COR-L47 (cell line): Measurements from ENCODE around the gene ZNF605.
"Not testable (repeated sequence)": the region's sequence is repeated elsewhere in the genome, so short reads cannot be mapped to it uniquely, and the experiment has no call there.

Experiments used
- DNase-seq: peaks from one replicate; lab custom pipeline; 2025; lab: John Stamatoyannopoulos, UW

The ZNF605 gene

DNA sequence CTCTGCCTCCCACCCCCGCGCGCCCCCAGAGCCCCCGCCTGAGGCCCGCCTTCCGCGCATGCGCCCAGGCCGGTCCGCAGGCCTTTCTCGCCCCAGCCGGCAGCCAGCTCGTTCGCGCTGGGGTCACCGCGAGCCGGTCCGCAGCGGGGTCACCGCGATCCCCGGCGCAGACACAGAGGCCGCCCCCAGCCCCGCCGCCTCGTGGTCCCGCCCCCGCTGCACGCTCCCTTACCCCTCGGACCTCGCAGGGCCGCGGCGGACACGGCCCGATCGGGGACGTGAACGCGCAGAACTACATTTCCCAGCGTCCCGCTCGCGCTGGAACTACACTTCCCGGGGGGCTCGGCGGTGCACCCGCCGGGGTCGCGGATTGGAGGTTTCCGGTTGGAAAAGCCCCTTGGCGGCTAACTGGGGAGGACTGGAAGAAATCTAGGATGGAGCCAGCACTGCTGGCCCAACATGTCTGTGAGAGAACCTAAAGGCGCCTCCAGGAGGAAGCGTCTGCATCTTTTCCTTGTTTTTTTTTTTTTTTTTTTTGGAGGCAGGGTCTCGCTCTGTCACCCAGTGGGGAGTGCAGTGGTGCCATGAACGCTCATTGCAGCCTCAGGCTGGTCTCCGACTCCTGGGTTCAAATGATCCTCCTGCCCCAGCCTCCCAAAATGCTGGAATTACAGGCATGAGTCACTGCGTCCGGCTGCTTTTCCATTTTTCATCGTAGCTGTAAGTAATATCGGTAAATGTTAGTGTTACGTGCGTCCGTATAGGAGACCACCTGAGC, at the start of gene ZNF605:
Gene ZNF605, minus strand, starts transcription at position 296 of the 778 bp plus-strand sequence. CDS start 10,671 bp downstream, outside the sequence.
- peak; percentile 86 for DNase-seq

DNA sequence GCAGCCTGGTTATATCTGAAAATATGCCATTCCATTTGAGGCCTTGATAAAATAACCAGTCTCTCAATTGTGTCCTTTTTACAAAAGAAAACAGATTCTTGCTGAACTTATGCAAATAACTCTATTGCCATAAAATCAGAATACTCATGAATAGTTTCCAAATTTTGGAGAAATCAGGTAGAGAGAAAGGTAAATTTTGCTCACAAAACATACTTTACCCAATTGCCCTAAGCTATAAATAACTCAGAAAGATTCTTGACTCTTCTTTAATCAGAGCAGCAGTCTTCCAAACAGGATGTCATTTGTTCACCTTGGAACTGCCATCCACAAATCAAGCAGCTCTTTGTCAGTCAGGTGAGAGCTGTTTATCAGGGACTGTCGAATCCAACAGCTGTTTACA, 42.6 kb upstream of the ZNF605 start:
- DNase-seq, result no peak

DNA sequence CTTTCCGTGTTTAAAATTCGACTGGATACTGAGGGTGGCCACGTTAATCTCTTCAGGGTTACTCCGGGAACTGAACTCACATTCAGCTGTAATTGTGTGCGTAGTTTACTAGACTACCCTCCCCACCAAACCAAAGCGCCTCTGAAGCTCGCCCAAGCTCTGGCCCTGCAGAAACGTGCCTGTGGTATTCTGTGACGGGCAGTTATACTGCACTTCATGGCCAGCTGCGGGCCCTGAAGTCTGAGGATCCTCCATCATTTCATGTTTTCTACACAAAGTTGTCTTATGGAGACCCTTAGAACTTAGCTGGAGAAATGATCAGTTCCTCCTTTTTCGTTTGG, 30.7 kb upstream of the ZNF605 start:
- no peak for DNase-seq

DNA sequence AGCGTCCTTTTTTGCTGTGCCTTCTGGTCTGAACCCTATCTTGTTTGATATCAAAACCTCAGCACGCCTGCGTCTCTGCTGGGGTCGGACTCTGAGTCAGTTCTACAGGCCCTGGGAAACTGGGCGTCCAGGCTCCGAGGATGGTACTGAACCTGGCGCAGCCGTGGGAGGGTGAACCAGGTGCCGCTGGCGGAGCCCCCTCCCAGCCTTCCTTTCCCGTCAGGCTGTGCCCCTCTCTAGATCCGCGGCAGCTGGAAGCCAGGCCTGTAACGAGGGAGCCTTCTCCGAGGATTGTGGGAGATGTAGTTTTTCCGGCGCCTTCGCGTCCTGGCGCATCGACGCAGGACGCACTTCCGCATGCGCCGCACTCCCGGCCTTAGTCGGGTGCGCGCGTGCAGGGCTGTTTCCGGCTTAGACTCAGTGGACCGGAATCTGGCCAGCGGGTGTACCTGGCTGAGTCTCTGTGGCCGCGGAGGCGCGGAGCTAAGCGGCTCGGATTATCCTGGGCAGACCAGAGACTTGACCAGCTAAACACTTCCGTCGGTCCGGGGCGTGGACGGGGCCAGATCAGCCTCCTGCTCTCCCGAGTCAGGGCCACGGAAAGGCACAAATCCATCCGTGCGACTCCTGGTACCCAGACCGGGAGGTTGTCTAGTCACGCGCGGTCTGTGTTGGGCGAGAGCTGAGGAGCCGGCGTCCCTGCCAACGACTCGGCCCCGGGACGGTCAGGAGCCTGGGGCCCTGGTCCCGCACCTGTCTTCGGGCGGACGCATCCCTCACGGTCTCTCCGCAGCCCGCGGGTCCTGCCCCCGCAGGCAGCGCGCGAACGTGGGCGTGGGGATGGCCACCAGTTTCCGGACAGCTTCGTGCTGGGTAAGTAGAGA, 30.1 kb upstream of the ZNF605 start, which contains the start of gene ZNF26:
Gene ZNF26, plus strand, starts transcription at position 367 of the 884 bp plus-strand sequence. Its CDS starts 474 bp downstream, at position 841.
- DNase-seq, result peak; percentile 93

DNA sequence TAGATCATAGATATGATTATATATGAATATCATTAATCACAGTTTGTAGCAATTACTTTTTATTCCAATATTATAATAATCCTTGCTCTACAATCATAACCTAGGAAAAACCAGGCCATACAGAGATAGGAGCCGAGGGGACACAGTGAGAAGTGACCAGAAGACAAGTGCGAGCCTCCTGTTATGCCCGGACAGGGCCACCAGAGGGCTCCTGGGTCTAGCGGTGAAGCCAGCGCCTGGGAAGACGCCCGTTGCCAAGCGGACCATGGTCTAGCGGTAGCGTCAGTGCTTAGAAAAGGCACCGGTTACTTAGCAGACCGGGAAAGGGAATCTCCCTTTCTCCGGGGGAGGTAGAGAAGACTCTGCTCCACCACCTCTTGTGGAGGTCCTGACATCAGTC, 20.8 kb upstream of the ZNF605 start:
- DNase-seq, result not testable (repeated sequence)

DNA sequence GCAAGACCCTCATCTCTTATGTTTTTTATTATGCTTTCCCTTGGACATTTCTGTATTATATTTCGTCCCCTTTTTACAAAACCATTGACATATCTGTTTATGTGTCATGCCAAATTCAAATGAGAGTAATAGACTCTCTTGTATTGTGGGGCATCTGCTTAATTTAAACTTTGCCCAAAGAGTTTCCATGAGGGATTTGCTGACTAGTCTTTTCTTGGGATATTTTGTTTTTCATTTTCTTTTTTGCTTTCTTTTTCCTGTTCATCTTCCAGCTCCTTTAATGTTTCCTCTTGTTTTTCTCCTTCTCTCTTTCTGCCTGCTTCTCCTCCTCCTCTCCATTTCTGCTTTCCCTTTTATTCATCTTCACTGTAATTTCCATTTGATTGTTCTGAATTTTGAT, 16.3 kb upstream of the ZNF605 start:
- no peak for DNase-seq

DNA sequence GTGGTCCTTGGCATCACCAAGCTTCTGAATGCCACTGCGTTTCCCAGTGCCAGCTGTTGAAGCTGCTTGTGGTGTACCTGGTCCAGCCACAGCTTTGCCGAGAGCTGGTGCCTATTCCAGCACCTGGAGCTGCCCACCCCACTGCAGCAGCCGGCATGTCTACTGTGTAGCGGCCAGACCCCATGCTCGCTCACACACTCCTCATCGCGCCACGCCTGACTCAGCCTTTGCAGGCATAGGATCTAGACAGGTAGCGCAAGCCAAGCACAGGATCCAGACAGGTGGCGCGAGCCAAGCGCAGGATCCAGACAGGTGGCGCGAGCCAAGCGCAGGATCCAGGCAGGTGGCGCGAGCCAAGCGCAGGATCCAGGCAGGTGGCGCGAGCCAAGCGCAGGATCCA, 11.6 kb upstream of the ZNF605 start:
- DNase-seq, result no peak

DNA sequence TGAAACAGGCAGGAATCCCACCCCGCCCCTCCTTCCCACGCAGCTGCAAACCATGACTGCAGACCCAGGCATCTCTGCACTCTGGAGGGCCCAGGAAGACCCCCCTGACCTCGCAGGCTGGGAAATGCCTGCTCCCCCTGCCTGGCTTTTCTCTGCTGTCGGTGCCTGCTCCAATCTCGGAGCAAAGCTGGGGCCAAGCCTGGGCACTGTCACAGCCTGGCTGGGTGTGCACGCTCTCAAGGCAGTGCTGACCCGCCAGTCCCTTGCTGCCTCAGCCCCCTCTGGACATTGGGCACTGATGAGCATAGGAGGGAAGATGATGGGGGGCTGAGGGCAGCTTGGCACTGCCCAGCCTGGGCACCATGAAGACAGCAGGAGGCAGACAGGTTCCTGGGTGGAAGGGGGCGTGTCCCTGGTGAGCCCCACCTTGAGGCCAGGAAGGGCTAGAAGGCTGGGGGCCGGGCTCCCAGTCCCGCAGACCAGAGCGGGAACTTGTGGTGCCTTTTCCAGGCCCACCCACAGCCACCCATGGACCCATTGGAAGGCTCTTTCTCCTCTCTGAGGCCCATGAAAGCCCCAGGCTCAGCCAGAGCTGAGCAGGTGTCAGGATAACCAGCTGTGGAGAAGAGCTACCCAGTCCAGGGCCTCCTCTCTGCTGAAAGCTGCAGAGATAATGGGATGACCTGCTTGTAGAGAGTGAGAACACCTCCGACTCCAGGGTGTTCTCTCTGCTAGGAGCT, 10.7 kb upstream of the ZNF605 start:
- DNase-seq, result no peak

DNA sequence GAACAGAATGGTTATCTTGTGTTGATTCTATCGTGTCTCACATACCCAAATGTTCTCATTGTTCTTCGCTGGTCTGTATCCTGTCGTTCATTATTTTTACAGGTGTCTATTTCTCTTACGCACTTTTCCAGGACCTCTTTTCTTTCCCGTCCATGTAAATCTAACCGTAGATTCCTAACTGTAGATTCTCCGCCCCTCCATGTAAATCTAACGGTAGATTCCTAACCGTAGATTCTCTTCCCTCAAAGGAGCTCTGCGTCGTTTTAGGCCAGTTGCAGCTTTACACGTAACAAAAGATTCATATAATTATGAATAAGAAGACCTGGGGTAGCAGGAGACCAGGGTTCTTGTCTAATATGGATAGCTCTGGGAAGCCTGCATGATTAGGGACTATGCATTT, 9.7 kb upstream of the ZNF605 start:
- no peak for DNase-seq

DNA sequence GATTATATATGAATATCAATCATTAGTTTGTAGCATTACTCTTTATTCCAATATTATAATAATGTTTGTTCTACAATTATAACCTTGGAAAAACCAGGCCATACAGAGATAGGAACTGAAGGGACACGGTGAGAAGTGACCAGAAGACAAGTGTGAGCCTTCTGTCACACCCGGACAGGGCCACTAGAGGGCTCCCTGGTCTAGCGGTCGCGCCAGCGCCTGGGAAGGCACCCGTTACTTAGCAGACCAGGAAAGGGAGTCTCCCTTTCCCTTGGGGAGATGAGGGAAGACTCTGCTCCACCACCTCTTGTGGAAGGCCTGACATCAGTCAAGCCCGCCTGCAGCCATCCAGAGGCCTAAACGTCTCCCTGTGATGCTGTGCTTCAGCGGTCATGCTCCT, 7.8 kb upstream of the ZNF605 start:
- not testable (repeated sequence) for DNase-seq

DNA sequence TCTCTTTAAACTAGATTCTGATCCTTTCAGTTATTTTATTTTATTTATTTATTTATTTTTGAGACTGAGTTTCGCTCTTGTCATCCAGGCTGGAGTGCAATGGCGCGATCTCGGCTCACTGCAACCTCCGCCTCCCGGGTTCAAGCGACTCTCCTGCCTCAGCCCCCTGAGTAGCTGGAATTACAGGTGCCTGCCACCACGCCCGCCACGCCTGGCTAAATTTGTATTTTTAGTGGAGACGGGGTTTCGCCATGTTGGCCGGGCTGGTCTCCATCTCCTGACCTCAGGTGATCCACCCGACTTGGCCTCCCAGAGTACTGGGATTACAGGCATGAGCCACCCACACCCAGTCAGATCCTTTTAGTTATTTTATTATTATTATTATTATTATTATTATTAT, 5.7 kb upstream of the ZNF605 start:
- DNase-seq, result not testable (repeated sequence)

DNA sequence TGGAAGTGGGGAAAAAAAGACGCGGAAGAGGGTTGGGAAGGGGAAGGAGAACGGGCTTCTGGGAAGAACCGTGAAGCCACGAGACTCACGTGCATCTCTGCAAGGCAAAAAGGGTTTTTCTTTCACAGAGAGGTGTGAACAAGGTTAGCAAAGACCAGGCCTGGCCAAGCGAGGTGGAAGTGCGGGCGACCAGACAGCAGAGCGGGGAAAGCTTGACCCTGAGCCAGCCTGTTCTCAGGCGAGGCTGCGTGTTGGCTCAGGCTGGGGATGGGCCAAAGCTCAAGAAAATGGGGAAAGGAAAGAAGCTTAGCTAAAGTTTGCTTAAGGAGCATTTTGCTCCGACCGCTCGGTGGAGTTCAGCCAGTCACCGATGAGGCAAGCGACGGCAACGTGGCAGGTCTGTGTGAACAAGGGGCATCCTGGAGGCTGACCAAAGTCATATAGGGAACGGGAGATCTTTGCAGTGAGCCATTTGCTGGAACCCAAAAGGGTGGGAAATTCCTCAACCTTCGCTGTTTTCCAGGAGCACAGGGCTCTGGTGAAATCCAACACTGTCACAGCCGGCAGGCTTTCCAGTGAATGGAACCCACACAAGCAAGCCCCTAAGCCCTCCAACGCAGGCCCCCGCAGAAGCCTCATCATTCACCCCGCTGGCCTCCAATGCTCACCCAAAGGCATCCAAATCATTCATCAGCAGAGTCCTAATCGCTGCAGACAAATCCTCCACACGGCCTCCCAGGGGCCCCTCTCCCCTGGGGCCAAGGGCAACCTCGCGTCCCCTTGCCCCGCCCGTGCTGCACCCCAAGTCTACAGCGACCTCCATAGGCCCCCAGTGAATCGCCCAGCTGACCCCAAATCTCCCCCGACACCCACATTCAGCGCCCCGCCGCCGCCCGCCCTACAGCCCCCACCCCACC, 754 bp downstream of the ZNF605 start:
- DNase-seq, result no peak

DNA sequence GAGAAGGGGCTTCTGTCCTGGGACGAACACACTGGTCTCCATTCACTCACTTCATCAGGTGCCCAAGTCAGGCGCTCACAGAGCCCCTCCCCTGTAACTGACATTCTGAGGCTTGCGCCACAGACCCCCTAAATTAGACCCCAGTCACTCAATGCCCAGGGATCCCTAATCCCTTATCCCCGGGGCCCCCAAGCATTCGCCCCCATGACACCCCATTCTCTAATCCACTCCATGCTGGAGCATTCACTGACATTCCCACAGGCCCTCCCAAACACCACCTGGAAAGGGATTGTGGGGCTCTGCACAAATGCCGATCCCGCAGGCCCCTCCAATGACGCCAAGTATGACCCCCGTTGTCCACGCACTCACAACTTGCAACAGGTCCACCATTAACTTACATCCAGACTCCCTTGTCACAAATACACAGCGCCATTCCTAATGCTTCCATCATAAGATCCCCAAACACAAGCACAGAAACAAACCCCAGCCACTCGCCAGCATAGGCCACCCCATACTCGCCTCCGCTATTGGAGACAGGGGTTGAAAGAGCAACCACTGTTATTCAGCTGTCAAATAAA, 1.5 kb downstream of the ZNF605 start:
- DNase-seq, result no peak

DNA sequence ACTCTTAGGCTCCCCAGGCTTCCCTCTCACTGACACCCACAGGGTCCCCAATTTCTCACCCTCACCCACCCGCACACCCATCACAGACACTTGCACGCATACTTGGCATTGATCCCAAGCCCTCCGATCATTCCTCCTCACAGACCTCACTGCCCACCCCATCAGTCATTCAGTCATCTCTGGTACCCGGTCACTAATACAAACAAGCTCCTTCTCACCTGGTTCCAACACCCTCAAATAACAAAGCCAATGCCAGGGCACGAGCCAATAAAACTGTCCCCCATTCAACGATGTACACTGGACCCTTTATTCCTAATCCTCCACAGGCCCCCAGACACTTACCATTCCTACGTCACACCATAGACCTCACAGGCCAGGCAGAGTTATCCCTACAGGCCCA, 2.3 kb downstream of the ZNF605 start:
- DNase-seq, result no peak

DNA sequence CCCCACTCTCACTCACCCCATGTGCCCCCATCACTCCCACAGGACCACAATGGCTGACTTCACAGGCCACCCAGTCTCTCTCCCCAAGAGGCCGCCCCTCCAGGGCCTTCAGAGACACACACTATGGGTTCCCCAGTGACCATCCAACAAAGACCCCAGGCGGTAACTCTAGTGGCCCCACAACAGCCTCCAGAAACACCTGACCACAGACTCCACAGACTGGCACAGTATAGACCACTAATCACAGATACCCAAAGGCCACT, 3.0 kb downstream of the ZNF605 start:
- no peak for DNase-seq

DNA sequence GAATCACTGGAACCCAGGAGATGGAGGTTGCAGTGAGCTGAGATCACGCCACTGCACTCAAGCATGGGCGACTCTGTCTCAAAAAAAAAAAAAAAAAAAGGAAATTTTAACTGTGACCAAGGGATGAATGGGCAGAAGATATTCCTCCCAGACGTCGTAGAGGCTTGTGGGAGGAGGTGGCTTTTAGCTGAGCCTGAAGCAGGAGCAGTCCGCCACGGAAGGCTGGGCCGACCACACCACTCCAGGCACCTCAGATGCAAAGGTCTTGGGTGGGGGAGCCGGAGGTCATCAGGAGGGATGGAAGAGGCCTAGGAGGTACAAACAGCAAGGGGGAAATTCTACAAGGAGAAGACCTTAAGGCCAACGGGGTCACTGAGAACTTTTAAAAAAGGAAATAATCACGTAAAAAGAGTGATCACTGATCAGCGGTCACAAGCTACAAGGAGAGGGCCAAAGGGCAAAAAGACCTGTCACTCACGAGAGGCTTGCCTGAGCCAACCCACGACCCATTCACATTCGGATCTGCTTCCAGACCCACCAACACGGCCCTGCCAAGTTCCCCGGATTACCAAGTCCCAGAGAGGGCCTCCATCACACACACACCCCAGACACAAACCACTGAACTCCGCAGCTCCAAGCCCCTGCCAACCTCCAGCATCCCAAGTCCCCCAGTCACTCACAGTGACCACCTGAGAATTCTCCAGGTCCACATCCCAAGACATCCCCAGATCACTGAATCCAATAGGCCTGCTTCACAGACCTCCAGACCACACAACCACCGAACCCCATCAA, 3.5 kb downstream of the ZNF605 start:
- no peak for DNase-seq

DNA sequence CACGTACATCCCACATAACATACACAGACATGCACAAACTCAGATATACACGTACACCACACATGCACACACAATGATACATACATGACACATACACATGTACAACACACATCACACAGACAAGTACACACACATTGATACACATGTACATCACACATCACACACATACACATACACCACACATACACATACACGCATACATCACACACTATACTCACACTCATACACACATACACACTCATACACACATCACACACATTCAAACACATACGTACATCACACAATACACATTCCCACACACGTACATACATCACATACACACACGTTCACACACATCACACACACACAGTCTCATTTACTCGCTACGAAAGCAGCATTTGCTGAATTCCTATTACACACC, 4.5 kb downstream of the ZNF605 start:
- DNase-seq, result no peak

DNA sequence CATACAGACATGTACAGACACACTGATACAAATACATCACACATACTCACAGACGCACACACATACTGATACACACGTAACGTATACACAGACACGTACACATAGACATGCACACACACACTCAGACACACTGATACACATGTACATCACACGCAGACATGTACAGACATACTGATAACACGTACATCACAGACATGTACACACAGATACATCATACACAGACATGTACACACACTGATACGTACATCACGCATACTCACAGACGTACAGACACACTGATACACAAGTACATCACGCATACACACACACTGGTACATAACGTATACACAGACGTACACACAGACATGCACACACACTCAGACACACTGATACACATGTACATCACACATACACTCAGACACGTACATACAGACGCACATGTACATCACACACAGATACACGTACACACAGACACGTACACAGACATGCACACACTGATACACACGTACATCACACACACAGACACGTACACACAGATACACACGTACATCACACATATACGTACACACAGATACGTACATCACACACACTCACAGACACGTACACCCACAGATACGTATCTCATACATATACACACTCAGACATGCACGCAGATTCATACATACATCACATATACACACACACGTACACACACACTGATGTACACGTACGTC, 5.1 kb downstream of the ZNF605 start:
- no peak for DNase-seq

DNA sequence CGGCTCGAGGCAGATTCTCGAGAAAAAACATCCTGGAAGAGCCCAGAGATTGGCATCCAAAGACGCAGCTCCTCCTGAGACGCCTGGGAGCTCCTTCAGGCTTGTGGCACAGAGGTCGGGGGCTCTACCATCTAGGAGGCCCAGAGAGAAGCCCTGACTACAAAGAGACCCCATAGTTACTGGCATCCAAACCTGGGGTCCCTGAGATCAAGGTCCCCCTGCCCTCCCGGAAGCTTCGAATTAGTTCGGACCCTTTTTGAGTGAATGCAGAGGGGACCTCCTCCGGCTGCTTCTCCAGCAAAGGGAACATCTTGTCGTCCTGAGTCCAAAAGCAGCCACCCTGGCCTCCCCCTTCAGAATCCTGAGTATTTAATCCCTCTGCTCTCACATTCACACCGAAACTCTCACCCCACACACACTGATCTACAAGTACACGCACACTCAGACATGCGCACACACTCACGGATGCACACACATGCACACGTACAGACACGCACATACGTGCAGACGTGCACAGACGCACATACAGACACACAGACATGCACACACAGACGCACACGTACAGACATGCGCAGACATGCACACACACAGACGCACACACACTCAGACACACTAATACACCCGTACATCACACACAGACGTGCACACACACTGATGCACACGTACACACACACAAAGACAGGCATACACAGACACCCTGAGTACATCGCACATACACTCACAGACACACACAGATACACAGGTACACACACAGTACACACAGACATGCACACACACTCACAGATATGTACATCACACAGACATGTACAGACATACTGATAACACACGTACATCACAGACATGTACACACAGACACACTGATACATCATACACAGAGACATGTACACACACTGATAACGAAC, 5.9 kb downstream of the ZNF605 start:
- DNase-seq, result no peak
